ENCODE results near the gene PIEZO2. TPM values are rescaled to one million over a fixed set of nuclear protein-coding genes. Genes with fewer than 3 reads are reported as not detected.

PIEZO2 gene
- total RNA-seq, 1 experiment from 2014 or later = 0.57 TPM

DNA sequence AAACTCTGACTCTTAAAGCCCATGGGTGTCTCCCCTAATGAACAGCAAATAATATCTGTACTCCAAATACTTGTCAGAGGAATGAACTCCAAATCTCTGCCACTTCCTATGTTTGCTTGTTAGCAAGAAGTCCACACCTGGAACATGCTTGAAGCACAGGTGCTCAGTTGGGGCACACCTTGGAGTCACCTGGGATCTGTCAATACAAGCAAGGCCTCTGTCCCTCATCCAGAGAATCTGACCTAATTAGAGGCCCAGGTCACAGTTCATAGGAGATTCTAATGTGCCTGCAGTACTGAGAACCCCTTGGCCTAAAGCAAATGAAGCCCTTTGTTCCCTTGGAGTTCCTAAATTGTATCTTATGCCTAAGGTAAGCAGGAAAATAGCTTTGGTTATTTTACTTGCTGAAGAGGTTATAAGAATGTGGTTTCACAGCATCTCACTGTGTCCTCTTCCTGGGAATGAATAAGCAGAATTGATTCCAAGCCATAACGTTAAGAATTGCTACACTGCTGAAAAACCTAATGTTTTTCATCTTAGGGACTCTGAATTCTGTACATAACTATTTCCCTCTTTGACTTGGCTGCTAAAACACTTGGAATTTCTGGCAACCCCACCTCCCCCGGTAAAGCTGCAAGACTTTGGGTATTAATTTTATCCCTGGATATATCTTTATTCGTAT is 113.4 kb downstream of the PIEZO2 start:
- POLR2A ChIA-PET = no interaction called here
- Histone ChIP-seq H3K27ac (ENCODE audit: low read length) (no peak overlapping the region), H3K4me1 (ENCODE audit: control insufficient read depth, insufficient read depth, low read length) (no peaks in the 10 kb centered on the region), H3K4me3 (ENCODE audit: low read depth in 2 of 2, low read length in 2 of 2) (no peak overlapping the region), H3K36me3 (ENCODE audit: control insufficient read depth, insufficient read depth, low read length) (no peaks in the 10 kb centered on the region), H3K9me3 (ENCODE audit: control insufficient read depth, insufficient read depth, low read depth, low read length) (no peaks in the 10 kb centered on the region), H3K27me3 (ENCODE audit: control insufficient read depth, insufficient read depth, low read length) (no peaks in the 10 kb centered on the region)
- DNase-seq (ENCODE audit: low read depth, low spot score) = no peak
- ATAC-seq = no peak
- BruUV-seq (replicated peaks) = no TSS peak
- intact Hi-C loops (cut with micrococcal nuclease; ENCODE audit: unreplicated experiment) (no loop called here), in situ Hi-C loops (cut with HindIII; ENCODE audit: low pct_unique_long_range_greater_than_20kb, low sequenced_read_pairs) (no loop called here)
- TF ChIP-seq TCF7L2 (IDR thresholded peaks at IDR 0.05; ENCODE audit: low read depth, low read length) (no peak), SIN3A (IDR thresholded peaks at IDR 0.05; ENCODE audit: borderline replicate concordance, insufficient read depth, low read depth, low read length) (no peak), POLR2AphosphoS5 (IDR thresholded peaks at IDR 0.05; ENCODE audit: low read depth, low read length) (no peak), REST (IDR thresholded peaks at IDR 0.05; ENCODE audit: insufficient read depth in 1 of 2, low read depth in 2 of 2, low read length in 1 of 2) (no peak)
- TF ChIP-seq, protein P1, sequence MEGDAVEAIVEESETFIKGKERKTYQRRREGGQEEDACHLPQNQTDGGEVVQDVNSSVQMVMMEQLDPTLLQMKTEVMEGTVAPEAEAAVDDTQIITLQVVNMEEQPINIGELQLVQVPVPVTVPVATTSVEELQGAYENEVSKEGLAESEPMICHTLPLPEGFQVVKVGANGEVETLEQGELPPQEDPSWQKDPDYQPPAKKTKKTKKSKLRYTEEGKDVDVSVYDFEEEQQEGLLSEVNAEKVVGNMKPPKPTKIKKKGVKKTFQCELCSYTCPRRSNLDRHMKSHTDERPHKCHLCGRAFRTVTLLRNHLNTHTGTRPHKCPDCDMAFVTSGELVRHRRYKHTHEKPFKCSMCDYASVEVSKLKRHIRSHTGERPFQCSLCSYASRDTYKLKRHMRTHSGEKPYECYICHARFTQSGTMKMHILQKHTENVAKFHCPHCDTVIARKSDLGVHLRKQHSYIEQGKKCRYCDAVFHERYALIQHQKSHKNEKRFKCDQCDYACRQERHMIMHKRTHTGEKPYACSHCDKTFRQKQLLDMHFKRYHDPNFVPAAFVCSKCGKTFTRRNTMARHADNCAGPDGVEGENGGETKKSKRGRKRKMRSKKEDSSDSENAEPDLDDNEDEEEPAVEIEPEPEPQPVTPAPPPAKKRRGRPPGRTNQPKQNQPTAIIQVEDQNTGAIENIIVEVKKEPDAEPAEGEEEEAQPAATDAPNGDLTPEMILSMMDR (IDR thresholded peaks at IDR 0.05) = no peak
- CTCF ChIA-PET = no interaction called here

DNA sequence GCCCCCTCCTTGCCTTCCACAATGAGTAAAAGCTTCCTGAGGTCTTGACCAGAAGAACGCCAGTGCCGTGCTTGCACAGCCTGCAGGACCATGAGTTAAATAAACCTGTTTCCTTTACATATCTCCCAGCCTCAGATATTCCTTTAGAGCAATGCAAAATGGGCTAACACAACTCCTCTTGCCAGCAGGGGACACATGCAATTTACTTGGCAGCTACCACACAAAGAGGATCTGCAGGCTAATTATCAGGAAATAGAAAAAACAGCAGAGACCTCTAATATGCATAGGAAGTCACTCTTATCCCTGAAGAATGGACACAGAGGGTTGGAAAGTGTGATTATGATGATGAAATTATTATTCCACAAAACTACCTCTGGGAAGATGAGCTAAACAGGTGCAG is 114.0 kb downstream of the PIEZO2 start:
- DNase-seq (ENCODE audit: low read depth, low spot score) = no peak
- H3K27ac ChIP-seq (ENCODE audit: low read length) = no peak overlapping the region
- in situ Hi-C loops (cut with HindIII; ENCODE audit: low pct_unique_long_range_greater_than_20kb, low sequenced_read_pairs) = no loop called here
- no peaks in the 10 kb centered on the region for H3K4me1 ChIP-seq (ENCODE audit: control insufficient read depth, insufficient read depth, low read length)
- H3K4me3 ChIP-seq (ENCODE audit: low read depth in 2 of 2, low read length in 2 of 2) = no peak overlapping the region
- H3K9me3 ChIP-seq (ENCODE audit: control insufficient read depth, insufficient read depth, low read depth, low read length) = no peaks in the 10 kb centered on the region
- ChIA-PET CTCF (interaction anchor here (0.6 kb wide), 1 partner anchor 177 kb away, joined by 3 read pairs; no protein-coding TSS in a partner anchor), POLR2A (no interaction called here)
- H3K27me3 ChIP-seq (ENCODE audit: control insufficient read depth, insufficient read depth, low read length) = no peaks in the 10 kb centered on the region
- intact Hi-C loops (cut with micrococcal nuclease; ENCODE audit: unreplicated experiment) = no loop called here
- no TSS peak for BruUV-seq (replicated peaks)
- no peaks in the 10 kb centered on the region for H3K36me3 ChIP-seq (ENCODE audit: control insufficient read depth, insufficient read depth, low read length)
- no peak for ATAC-seq
- TF ChIP-seq REST (IDR thresholded peaks at IDR 0.05; ENCODE audit: insufficient read depth in 1 of 2, low read depth in 2 of 2, low read length in 1 of 2) = no peak
- no peak for TF ChIP-seq TCF7L2 (IDR thresholded peaks at IDR 0.05; ENCODE audit: low read depth, low read length)
- no peak for TF ChIP-seq SIN3A (IDR thresholded peaks at IDR 0.05; ENCODE audit: borderline replicate concordance, insufficient read depth, low read depth, low read length)
- TF ChIP-seq, protein P1 (IDR thresholded peaks at IDR 0.05) = no peak
- no peak for TF ChIP-seq POLR2AphosphoS5 (IDR thresholded peaks at IDR 0.05; ENCODE audit: low read depth, low read length)

Measured in Panc1 (cell line).